IPS-20b (cell line): ENCODE data around the gene CACNB1.

ENCODE experiments used
- H3K27ac ChIP-seq: one replicate; pipeline ENCODE4 v1.5.1; 2013; ENCODE audit warnings: low read length
- H3K27me3 ChIP-seq: 2 replicates; pipeline ENCODE4 v1.6.1; 2013; ENCODE audit warnings: mild to moderate bottlenecking, low read length, inconsistent platforms; ENCODE audit not compliant: insufficient read depth
- H3K36me3 ChIP-seq: 2 replicates; pipeline ENCODE4 v1.6.1; 2013; ENCODE audit warnings: low read depth, mild to moderate bottlenecking, inconsistent platforms, low read length, moderate library complexity; ENCODE audit not compliant: insufficient read depth
- H3K4me1 ChIP-seq: 2 replicates; pipeline ENCODE4 v1.6.1; 2013; ENCODE audit warnings: mild to moderate bottlenecking, control low read depth, inconsistent platforms, low read length, moderate library complexity; ENCODE audit not compliant: insufficient read depth
- H3K4me3 ChIP-seq: 2 replicates; pipeline ENCODE4 v1.5.1; 2013; ENCODE audit warnings: mild to moderate bottlenecking, low read length, inconsistent platforms
- H3K9ac ChIP-seq: 2 replicates; pipeline ENCODE4 v1.6.1; 2013; ENCODE audit warnings: low read depth, mild to moderate bottlenecking, inconsistent platforms, low read length, moderate library complexity
- H3K9me3 ChIP-seq: 2 replicates; pipeline ENCODE4 v1.6.1; 2013; ENCODE audit warnings: mild to moderate bottlenecking, low read depth, low read length, inconsistent platforms; ENCODE audit not compliant: insufficient read depth

The CACNB1 gene

GRCh38 chr17:39223907-39224777 is 26.7 kb upstream of the CACNB1 start:
- no peak overlapping the region for H3K27ac ChIP-seq
- H3K4me3 ChIP-seq = peak overlapping the region; percentile 59
- H3K9ac ChIP-seq = no peak overlapping the region
- peaks cover 62% of the 10 kb centered on the region for H3K27me3 ChIP-seq
- H3K9me3 ChIP-seq = no peaks in the 10 kb centered on the region
- H3K36me3 ChIP-seq = no peaks in the 10 kb centered on the region
- peaks cover 9% of the 10 kb centered on the region; the same call in 1 of the 2 replicates for H3K4me1 ChIP-seq

- Histone ChIP-seq H3K36me3 (no peaks in the 10 kb centered on the region), H3K4me1 (peaks cover 9% of the 10 kb centered on the region; the same call in 1 of the 2 replicates), H3K9me3 (no peaks in the 10 kb centered on the region), H3K27ac (no peak overlapping the region), H3K27me3 (peaks cover 72% of the 10 kb centered on the region), H3K9ac (no peak overlapping the region), H3K4me3 (no peak overlapping the region)
Observed at GRCh38 chr17:39222866-39223834, 25.7 kb upstream of the CACNB1 start.

- H3K27me3 ChIP-seq = peaks cover 82% of the 10 kb centered on the region
- H3K4me1 ChIP-seq = peaks cover 9% of the 10 kb centered on the region; the same call in 1 of the 2 replicates
- no peaks in the 10 kb centered on the region for H3K36me3 ChIP-seq
- H3K9me3 ChIP-seq = no peaks in the 10 kb centered on the region
- H3K27ac ChIP-seq = no peak overlapping the region
- no peak overlapping the region for H3K9ac ChIP-seq
- no peak overlapping the region for H3K4me3 ChIP-seq
Observed at GRCh38 chr17:39222151-39222550, 24.7 kb upstream of the CACNB1 start.

GRCh38 chr17:39221572-39221971 is 24.1 kb upstream of the CACNB1 start:
- no peak overlapping the region for H3K27ac ChIP-seq
- H3K9ac ChIP-seq = no peak overlapping the region
- H3K9me3 ChIP-seq = no peaks in the 10 kb centered on the region
- H3K4me1 ChIP-seq = peaks cover 9% of the 10 kb centered on the region; the same call in 1 of the 2 replicates
- no peaks in the 10 kb centered on the region for H3K36me3 ChIP-seq
- no peak overlapping the region for H3K4me3 ChIP-seq
- H3K27me3 ChIP-seq = peaks cover 86% of the 10 kb centered on the region

GRCh38 chr17:39219647-39220154 is 22.2 kb upstream of the CACNB1 start:
- Histone ChIP-seq H3K9me3 (no peaks in the 10 kb centered on the region), H3K27ac (no peak overlapping the region), H3K9ac (no peak overlapping the region), H3K27me3 (peaks cover 75% of the 10 kb centered on the region), H3K4me1 (peaks cover 4% of the 10 kb centered on the region; the same call in 1 of the 2 replicates), H3K4me3 (no peak overlapping the region), H3K36me3 (no peaks in the 10 kb centered on the region)

GRCh38 chr17:39218906-39219305 is 21.4 kb upstream of the CACNB1 start:
- Histone ChIP-seq H3K9me3 (no peaks in the 10 kb centered on the region), H3K36me3 (no peaks in the 10 kb centered on the region), H3K4me1 (no peaks in the 10 kb centered on the region; the same call in 1 of the 2 replicates), H3K4me3 (no peak overlapping the region), H3K27ac (no peak overlapping the region), H3K27me3 (peaks cover 67% of the 10 kb centered on the region), H3K9ac (no peak overlapping the region)

- no peaks in the 10 kb centered on the region for H3K36me3 ChIP-seq
- no peak overlapping the region for H3K27ac ChIP-seq
- no peak overlapping the region for H3K9ac ChIP-seq
- peaks cover 57% of the 10 kb centered on the region for H3K27me3 ChIP-seq
- no peaks in the 10 kb centered on the region for H3K9me3 ChIP-seq
- peak overlapping the region; percentile 48; the same call in 1 of the 2 replicates for H3K4me3 ChIP-seq
- no peaks in the 10 kb centered on the region for H3K4me1 ChIP-seq
Observed at GRCh38 chr17:39217734-39218369, 20.4 kb upstream of the CACNB1 start.

- no peak overlapping the region for H3K9ac ChIP-seq
- no peaks in the 10 kb centered on the region for H3K9me3 ChIP-seq
- no peak overlapping the region for H3K27ac ChIP-seq
- peaks cover 54% of the 10 kb centered on the region for H3K27me3 ChIP-seq
- no peak overlapping the region for H3K4me3 ChIP-seq
- H3K4me1 ChIP-seq = peaks cover 7% of the 10 kb centered on the region; the same call in 1 of the 2 replicates
- no peaks in the 10 kb centered on the region for H3K36me3 ChIP-seq
Observed at GRCh38 chr17:39213852-39214251, 16.4 kb upstream of the CACNB1 start.

GRCh38 chr17:39212841-39213480 is 15.5 kb upstream of the CACNB1 start:
- Histone ChIP-seq H3K4me3 (no peak overlapping the region), H3K9me3 (no peaks in the 10 kb centered on the region), H3K9ac (no peak overlapping the region), H3K4me1 (peaks cover 10% of the 10 kb centered on the region; the same call in 1 of the 2 replicates), H3K36me3 (no peaks in the 10 kb centered on the region), H3K27ac (no peak overlapping the region), H3K27me3 (peaks cover 49% of the 10 kb centered on the region)

- H3K27me3 ChIP-seq = peaks cover 43% of the 10 kb centered on the region
- H3K4me1 ChIP-seq = peaks cover 10% of the 10 kb centered on the region; the same call in 1 of the 2 replicates
- no peak overlapping the region for H3K9ac ChIP-seq
- H3K9me3 ChIP-seq = no peaks in the 10 kb centered on the region
- H3K27ac ChIP-seq = no peak overlapping the region
- H3K36me3 ChIP-seq = no peaks in the 10 kb centered on the region
- H3K4me3 ChIP-seq = no peak overlapping the region
Observed at GRCh38 chr17:39212195-39212810, 14.8 kb upstream of the CACNB1 start.
